ENCODE data around the gene SMIM31. TPM values are rescaled to one million over a fixed set of nuclear protein-coding genes. Genes with fewer than 3 reads are reported as not detected.

SMIM31 gene
- polyA plus RNA-seq, 1 of the 3 experiments (the other 2 are of a cell fraction), result not detected

DNA sequence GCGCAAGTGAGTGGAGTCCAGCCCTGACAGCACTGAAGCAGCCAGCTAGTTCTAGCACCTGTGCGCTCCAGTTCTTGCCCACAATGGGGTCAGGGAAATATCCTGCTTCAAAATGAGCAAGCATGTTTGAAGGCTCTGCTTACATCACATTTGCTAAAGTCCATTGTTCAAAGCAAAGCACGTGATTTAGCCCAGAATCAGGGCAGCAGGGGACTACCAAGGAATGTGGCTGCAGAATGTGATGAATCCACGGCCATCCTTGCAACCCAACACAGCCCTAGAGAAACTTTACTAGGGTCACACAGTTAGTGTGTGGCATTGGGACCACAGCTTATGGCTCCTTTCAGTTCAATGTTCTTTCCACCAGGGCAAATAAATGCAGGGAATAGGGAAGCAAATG, 47.3 kb upstream of the SMIM31 start:
- no peaks in the 10 kb centered on the region for H3F3A ChIP-seq (replicated peaks; ENCODE audit: insufficient read depth)
- TF ChIP-seq RCOR1 (IDR thresholded peaks at IDR 0.05; ENCODE audit: low read length) (no peak), TAF1 (IDR thresholded peaks at IDR 0.05; ENCODE audit: borderline replicate concordance, low read depth, low read length) (no peak), MXI1 (IDR thresholded peaks at IDR 0.05; ENCODE audit: low read depth, low read length) (no peak), RFX5 (IDR thresholded peaks at IDR 0.05; ENCODE audit: low read length) (no peak), FOXJ3 (CRISPR knock-in tag; IDR thresholded peaks at IDR 0.05) (no peak), CHD2 (IDR thresholded peaks at IDR 0.05; ENCODE audit: low read length, partially characterized antibody) (no peak), EZH2phosphoT487 (IDR thresholded peaks at IDR 0.05; ENCODE audit: borderline replicate concordance, low read depth) (no peak)
- H3K4me1 ChIP-seq (ENCODE audit: control insufficient read depth in 1 of 2, insufficient read depth in 2 of 2, low read depth in 1 of 2, low read length in 1 of 2), result no peaks in the 10 kb centered on the region
- ChIA-PET POLR2A (no interaction called here), CTCF (interaction anchor here (0.8 to 1.6 kb wide), 2 partner anchors 25 to 40 kb away, joined by 3 to 6 read pairs; no protein-coding TSS in a partner anchor)
- H3K4me2 ChIP-seq, result no peak overlapping the region
- no peak overlapping the region for H3K27ac ChIP-seq (ENCODE audit: low read depth in 2 of 2, low read length in 1 of 2)
- no peak overlapping the region for H3K9ac ChIP-seq
- 11% methylated on average over 4 of the region's 4 CpGs for WGBS (ENCODE audit: low lambda C conversion rate)
- H3K9me2 ChIP-seq, result no peaks in the 10 kb centered on the region
- no peaks in the 10 kb centered on the region for H3K9me3 ChIP-seq
- H3K4me3 ChIP-seq (ENCODE audit: low read depth in 2 of 2, low read length in 1 of 2), result no peak overlapping the region
- no peak overlapping the region for H2AFZ ChIP-seq (ENCODE audit: low read depth)
- DNase-seq, result no peak
- H3K79me2 ChIP-seq (ENCODE audit: insufficient read depth), result no peaks in the 10 kb centered on the region
- no peaks in the 10 kb centered on the region for H3K36me3 ChIP-seq (replicated peaks in 1 of 2; ENCODE audit: control insufficient read depth in 1 of 2, insufficient read depth in 2 of 2, low read length in 1 of 2)
- no peaks in the 10 kb centered on the region for H4K20me1 ChIP-seq (ENCODE audit: insufficient read depth)
- no peaks in the 10 kb centered on the region for H3K27me3 ChIP-seq (ENCODE audit: insufficient read depth)

DNA sequence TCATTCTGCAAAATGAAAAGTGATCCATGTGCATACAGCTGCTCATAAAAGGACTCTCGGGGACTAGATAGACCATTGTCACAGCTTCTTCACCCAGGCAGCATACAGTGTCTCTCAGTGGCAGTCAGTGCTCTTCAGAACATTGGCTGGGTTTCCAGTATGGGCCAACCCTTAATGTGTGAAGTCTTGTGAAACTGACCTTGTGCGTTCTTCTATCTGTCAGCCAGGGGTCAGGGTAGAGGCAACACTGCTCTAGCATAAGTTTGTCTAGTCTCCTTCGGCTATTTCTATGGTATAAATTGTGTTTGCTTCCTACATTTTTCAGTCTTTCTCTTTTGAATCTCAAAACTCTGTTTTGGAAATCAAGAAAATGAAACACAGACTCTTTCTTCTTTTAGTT, 37.0 kb upstream of the SMIM31 start:
- no peak overlapping the region for H2AFZ ChIP-seq (ENCODE audit: low read depth)
- no peak for DNase-seq

DNA sequence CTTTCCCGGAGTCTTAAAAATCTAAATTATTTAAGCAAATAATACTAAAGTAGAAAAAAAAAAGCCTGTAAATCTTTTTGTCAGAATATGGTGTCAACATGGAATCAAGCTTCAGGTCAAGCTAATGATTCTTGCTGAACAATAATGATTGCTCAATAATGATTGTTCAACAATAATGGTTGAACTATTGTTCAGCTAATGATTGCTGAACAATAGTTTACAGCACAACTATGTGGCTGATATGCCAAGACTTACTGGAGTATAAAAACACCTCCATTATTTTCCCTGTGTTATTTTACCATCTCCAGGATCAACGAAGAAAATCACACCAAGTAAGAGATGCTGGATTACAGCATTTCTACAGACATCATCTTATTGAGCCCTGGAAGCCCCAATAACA, 35.1 kb upstream of the SMIM31 start:
- Histone ChIP-seq H3K79me2 (ENCODE audit: insufficient read depth) (no peaks in the 10 kb centered on the region), H3K9ac (no peak overlapping the region), H3K4me2 (no peak overlapping the region), H3K4me3 (ENCODE audit: low read depth in 2 of 2, low read length in 1 of 2) (no peak overlapping the region), H3K27me3 (ENCODE audit: insufficient read depth) (no peaks in the 10 kb centered on the region), H3K4me1 (ENCODE audit: control insufficient read depth in 1 of 2, insufficient read depth in 2 of 2, low read depth in 1 of 2, low read length in 1 of 2) (no peaks in the 10 kb centered on the region), H3K27ac (ENCODE audit: low read depth in 2 of 2, low read length in 1 of 2) (no peak overlapping the region), H3K9me2 (no peaks in the 10 kb centered on the region), H3F3A (replicated peaks; ENCODE audit: insufficient read depth) (no peaks in the 10 kb centered on the region), H3K36me3 (replicated peaks in 1 of 2; ENCODE audit: control insufficient read depth in 1 of 2, insufficient read depth in 2 of 2, low read length in 1 of 2) (no peaks in the 10 kb centered on the region), H4K20me1 (ENCODE audit: insufficient read depth) (no peaks in the 10 kb centered on the region), H2AFZ (ENCODE audit: low read depth) (no peak overlapping the region), H3K9me3 (no peaks in the 10 kb centered on the region)
- WGBS (ENCODE audit: low lambda C conversion rate), result 6% methylated on average over 2 of the region's 2 CpGs
- no peak for TF ChIP-seq EZH2phosphoT487 (IDR thresholded peaks at IDR 0.05; ENCODE audit: borderline replicate concordance, low read depth)
- no peak for TF ChIP-seq FOXJ3 (CRISPR knock-in tag; IDR thresholded peaks at IDR 0.05)
- TF ChIP-seq TAF1 (IDR thresholded peaks at IDR 0.05; ENCODE audit: borderline replicate concordance, low read depth, low read length), result no peak
- no peak for TF ChIP-seq TCF12 (IDR thresholded peaks at IDR 0.05)
- TF ChIP-seq, protein P1, sequence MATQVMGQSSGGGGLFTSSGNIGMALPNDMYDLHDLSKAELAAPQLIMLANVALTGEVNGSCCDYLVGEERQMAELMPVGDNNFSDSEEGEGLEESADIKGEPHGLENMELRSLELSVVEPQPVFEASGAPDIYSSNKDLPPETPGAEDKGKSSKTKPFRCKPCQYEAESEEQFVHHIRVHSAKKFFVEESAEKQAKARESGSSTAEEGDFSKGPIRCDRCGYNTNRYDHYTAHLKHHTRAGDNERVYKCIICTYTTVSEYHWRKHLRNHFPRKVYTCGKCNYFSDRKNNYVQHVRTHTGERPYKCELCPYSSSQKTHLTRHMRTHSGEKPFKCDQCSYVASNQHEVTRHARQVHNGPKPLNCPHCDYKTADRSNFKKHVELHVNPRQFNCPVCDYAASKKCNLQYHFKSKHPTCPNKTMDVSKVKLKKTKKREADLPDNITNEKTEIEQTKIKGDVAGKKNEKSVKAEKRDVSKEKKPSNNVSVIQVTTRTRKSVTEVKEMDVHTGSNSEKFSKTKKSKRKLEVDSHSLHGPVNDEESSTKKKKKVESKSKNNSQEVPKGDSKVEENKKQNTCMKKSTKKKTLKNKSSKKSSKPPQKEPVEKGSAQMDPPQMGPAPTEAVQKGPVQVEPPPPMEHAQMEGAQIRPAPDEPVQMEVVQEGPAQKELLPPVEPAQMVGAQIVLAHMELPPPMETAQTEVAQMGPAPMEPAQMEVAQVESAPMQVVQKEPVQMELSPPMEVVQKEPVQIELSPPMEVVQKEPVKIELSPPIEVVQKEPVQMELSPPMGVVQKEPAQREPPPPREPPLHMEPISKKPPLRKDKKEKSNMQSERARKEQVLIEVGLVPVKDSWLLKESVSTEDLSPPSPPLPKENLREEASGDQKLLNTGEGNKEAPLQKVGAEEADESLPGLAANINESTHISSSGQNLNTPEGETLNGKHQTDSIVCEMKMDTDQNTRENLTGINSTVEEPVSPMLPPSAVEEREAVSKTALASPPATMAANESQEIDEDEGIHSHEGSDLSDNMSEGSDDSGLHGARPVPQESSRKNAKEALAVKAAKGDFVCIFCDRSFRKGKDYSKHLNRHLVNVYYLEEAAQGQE (IDR thresholded peaks at IDR 0.05; ENCODE audit: low read depth, low read length), result no peak
- no peak for TF ChIP-seq CHD2 (IDR thresholded peaks at IDR 0.05; ENCODE audit: low read length, partially characterized antibody)
- no peak for TF ChIP-seq NRF1 (IDR thresholded peaks at IDR 0.05; ENCODE audit: low read depth, low read length)
- ChIA-PET CTCF (interaction anchor here (1.1 kb wide), 2 partner anchors 14 to 21 kb away, joined by 3 to 4 read pairs; no protein-coding TSS in a partner anchor), POLR2A (no interaction called here)
- DNase-seq, result no peak

More for the DNA sequence above, 37.0 kb upstream of the SMIM31 start:
- ChIA-PET POLR2A (no interaction called here), CTCF (no interaction called here)
- H3K4me1 ChIP-seq (ENCODE audit: control insufficient read depth in 1 of 2, insufficient read depth in 2 of 2, low read depth in 1 of 2, low read length in 1 of 2), result no peaks in the 10 kb centered on the region
- no peaks in the 10 kb centered on the region for H3K36me3 ChIP-seq (replicated peaks in 1 of 2; ENCODE audit: control insufficient read depth in 1 of 2, insufficient read depth in 2 of 2, low read length in 1 of 2)
- H3K9me2 ChIP-seq, result no peaks in the 10 kb centered on the region
- no peaks in the 10 kb centered on the region for H3K9me3 ChIP-seq
- no peak for TF ChIP-seq TAF1 (IDR thresholded peaks at IDR 0.05; ENCODE audit: borderline replicate concordance, low read depth, low read length)
- TF ChIP-seq, protein P2, sequence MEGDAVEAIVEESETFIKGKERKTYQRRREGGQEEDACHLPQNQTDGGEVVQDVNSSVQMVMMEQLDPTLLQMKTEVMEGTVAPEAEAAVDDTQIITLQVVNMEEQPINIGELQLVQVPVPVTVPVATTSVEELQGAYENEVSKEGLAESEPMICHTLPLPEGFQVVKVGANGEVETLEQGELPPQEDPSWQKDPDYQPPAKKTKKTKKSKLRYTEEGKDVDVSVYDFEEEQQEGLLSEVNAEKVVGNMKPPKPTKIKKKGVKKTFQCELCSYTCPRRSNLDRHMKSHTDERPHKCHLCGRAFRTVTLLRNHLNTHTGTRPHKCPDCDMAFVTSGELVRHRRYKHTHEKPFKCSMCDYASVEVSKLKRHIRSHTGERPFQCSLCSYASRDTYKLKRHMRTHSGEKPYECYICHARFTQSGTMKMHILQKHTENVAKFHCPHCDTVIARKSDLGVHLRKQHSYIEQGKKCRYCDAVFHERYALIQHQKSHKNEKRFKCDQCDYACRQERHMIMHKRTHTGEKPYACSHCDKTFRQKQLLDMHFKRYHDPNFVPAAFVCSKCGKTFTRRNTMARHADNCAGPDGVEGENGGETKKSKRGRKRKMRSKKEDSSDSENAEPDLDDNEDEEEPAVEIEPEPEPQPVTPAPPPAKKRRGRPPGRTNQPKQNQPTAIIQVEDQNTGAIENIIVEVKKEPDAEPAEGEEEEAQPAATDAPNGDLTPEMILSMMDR (IDR thresholded peaks at IDR 0.05), result peak; percentile 24
- no peaks in the 10 kb centered on the region for H3K27me3 ChIP-seq (ENCODE audit: insufficient read depth)
- no peak overlapping the region for H3K4me3 ChIP-seq (ENCODE audit: low read depth in 2 of 2, low read length in 1 of 2)
- H3K4me2 ChIP-seq, result no peak overlapping the region
- H3K9ac ChIP-seq, result no peak overlapping the region
- no peaks in the 10 kb centered on the region for H4K20me1 ChIP-seq (ENCODE audit: insufficient read depth)
- H3K27ac ChIP-seq (ENCODE audit: low read depth in 2 of 2, low read length in 1 of 2), result no peak overlapping the region
- 0% methylated on average over 3 of the region's 3 CpGs for WGBS (ENCODE audit: low lambda C conversion rate)
- no peaks in the 10 kb centered on the region for H3K79me2 ChIP-seq (ENCODE audit: insufficient read depth)
- H3F3A ChIP-seq (replicated peaks; ENCODE audit: insufficient read depth), result no peaks in the 10 kb centered on the region
